Stimulated activated naive CD4-positive, alpha-beta T cell (primary cell): Measurements from ENCODE around the gene CREB5.
A peak's percentile ranks its signal among the peaks of the same experiment; 100 is the strongest.
"Not testable (repeated sequence)": the region's sequence is repeated elsewhere in the genome, so short reads cannot be mapped to it uniquely, and the experiment has no call there.

Source experiments
- DNase-seq, 6 experiments: peaks; one replicate each; lab custom pipeline; 2025; lab: John Stamatoyannopoulos, UW

Gene CREB5, protein sequence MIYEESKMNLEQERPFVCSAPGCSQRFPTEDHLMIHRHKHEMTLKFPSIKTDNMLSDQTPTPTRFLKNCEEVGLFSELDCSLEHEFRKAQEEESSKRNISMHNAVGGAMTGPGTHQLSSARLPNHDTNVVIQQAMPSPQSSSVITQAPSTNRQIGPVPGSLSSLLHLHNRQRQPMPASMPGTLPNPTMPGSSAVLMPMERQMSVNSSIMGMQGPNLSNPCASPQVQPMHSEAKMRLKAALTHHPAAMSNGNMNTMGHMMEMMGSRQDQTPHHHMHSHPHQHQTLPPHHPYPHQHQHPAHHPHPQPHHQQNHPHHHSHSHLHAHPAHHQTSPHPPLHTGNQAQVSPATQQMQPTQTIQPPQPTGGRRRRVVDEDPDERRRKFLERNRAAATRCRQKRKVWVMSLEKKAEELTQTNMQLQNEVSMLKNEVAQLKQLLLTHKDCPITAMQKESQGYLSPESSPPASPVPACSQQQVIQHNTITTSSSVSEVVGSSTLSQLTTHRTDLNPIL

DNA sequence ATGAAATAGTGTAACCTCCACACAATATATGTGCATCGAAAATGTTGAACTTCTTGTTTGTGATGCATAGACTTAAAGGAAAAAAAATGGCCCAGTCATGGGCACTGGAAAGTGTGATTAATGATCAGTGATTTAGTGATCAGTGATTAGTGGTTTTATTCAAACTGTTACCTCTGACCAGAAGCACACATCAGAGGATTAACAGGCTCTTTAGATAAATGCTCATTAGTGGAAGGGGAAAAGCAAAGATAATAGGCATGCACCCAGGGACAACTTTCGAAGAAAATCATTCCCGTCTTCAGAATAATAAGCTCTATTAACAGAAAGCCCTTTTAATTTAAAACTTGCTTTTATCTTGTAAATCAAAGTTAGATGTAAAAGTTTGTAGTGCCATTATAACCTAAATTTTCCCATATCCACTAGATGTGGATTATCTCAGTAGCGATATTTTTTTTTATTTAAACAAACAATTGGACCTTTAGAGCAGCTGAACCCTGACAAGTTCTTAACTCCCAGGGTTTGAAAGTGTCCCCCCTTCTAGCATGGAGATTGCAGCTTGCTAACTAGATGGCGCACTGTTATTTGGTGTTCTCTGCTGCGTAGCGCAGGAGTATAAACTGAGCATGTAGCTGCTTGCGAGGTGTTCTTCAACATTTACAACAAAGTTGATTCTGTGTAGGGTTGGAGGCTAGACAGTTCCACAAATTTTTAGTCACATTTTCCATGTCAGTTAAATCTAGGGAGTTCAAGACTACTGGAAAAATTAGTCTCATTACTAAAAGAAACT, at the start of gene CREB5:
CREB5 (plus strand) TSS at position 643 of the 787 bp plus-strand sequence. CDS start 397 bp downstream, outside the sequence.
- no peak for DNase-seq

DNA sequence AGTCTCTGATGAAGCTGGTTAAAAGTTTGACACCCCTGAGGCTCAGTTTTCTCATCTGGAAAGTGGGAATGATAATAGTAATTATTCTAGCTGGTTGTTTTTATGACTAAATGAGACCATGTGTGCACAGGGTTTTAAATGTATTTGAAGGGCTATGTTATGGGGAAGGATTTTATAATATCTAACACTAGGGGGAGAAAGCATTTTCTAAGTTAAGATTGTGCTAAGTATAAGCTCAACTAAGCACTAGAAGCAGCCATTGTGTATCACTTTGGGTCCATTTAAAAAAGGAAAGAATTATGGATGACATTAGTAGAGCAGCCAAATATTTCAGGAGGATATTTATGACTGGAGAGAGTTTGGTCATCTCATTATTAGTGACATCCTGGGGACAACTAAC, 49.5 kb upstream of the CREB5 start:
- no peak for DNase-seq

DNA sequence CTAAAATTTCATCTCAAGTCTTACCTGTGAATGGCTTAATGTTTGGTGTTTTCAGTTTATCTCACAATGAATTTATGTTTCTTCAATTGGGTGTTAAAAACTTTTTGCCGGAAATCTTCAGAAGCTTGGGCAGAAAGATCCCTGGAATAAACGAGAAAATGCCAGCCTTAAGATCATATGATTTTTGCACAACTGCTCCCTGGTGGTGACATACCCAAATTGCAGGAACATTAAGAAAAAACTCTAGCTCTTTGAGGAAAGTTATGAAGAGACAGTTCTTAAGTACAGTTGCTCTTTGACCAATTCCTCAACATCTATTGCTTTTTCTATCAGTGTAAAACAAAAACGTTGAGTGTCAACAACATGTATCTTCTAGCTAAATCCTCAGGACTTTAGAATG, 48.2 kb upstream of the CREB5 start:
- DNase-seq, result no peak

DNA sequence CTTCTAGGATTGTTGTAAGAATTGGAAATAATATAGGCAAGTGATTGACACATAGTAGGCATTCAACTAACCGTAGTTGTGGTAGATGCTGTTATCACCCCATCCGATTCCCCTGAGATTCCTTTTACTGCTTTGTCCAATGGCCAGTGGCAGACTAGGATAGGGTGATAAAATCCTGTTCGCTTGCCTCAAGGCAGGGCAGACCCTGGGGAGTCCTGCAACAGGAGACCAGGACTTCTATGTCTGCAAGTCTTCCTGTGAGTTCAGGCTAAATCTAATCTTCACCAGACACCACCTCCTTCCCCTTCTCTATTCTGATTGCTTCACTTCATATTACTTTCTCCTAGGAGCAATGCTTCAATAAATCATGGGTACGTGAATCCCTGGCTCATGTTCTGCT, 42.8 kb upstream of the CREB5 start:
- no peak for DNase-seq

DNA sequence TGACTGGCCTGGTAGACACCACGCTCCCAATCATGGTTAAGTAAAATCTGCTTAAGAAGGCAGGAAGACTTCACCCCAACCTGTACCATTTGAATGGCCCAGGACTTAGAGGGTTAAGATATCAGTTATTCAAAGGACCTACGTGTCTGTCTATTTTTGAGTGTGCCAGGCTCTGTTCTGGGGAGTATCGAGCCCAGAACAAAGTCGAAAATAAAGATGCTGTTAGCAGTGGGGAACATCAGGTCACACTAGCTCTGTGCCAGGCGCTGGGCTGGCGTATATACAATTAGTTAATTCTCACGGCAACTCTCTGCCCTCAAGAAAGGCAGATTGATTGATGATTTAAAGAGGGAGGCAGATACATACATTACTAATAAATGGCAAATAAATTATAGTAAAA, 40.5 kb upstream of the CREB5 start:
- DNase-seq, result no peak

DNA sequence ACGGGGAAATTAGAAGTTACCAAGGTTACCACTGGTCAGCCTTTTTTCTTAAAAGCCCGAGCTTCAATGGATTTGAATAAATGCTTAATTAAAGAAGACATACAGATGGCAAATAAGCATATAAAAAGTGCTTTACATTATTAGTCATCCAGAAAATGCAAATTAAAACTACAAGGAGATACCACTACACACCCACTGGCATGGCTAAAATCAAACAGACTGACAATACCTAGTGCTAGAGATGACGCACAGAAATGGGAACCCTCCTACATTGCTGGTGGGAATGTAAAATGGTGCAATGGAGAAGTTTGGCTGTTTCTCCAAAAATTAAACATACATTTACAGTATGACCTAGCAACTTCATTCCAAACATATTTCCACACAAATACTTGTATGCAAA, 38.3 kb upstream of the CREB5 start:
- DNase-seq, result no peak

DNA sequence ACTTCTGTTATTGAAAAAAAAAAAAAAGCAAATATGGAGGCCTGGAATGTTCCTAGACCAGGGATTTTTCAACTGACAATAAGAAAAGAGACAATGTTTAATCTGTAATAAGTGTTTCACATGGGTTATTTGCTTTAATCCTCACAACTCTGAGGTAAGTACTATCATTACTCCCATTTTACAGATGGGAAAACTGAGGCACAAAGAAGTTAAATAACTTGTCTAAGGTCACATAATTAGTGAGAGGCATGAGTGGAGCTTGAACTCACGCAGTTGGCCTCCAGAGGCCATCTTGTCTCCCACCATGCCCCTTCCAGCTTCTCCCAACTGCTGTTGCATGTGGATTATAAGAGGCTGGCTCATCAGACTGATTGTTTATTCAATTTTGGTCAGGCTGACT, 36.6 kb upstream of the CREB5 start:
- no peak for DNase-seq

DNA sequence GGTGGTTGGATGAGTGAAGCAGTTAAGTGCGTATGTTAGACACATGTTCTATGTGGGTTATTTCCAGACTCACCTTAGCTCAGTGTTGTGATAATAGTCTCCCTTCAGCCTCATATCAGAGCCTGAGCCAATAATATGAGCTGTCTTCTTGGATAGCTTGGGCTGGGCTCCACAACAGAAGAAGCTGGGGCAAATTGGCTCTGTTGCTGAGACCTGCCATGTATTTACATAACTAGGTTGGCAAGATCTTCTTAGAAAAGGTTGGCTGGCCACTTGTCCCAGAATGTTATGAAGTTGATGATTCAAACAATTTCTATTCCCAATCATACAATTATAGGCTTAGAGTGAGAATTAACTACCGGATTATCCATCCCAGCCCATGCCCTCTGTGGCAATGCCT, 35.7 kb upstream of the CREB5 start:
- no peak for DNase-seq

DNA sequence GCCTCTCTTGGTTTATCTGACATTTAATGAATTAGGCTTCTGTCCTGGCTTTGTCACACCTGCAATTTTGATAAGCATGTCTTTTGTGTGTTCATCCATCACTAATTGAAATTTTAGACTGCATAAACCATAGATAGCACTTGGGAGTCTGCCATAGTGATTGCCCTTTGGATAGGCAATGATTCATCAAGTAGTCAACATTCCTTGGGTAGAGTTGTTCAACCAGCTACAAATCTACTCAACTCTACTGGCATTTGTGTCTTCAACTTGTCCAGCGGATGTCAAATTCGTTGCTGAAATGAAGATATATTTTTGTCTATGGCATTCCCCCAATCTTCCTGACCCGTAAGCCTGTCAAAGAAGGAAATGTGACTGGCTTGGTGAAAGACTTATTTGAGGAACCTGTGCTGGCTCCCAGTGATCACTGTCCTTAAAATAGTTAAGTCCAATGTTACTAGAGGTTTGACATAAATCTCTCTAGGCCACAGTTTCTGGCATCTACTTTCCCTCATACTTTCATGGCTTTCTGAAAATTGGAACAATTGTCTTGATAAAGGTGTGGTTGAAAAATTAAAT, 33.7 kb upstream of the CREB5 start:
- DNase-seq, result no peak

DNA sequence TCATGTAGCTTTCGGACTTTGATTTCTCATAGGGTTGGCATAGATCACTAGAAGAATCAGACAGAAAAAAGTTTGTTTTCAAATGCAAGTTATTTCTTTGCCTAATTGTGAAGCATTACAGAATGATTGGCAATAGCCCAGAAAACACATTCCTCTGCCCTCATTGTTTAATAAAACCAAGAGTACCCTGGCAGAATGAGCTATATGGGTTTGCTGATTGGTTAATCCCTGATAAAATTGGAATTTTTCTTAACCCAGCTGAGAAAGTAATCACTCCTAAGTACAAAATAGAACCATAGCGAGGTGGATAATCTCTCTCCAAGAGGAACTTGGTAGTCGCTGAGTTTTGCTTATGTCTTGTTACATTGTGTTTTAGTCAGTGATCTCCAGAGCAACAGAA, 30.9 kb upstream of the CREB5 start:
- no peak for DNase-seq

DNA sequence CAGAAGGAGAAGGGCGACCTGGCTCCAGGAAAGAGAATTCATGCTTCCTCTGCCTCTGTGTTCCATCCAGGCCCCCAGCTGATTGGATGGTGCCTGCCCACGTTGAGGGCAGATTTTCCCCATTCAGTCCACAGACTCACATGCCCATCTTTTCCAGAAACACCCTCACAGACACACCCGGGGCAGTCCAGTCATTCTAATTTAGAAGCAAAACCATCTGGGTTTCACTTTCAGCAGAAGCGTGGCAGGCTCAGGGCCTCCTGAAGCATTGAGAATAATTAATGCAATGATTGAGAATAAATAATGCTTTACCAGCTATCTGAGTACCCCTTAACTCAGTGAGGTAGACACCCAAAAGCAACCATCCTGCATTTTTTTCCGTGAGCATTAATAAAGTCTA, 30.2 kb upstream of the CREB5 start:
- DNase-seq, result no peak

DNA sequence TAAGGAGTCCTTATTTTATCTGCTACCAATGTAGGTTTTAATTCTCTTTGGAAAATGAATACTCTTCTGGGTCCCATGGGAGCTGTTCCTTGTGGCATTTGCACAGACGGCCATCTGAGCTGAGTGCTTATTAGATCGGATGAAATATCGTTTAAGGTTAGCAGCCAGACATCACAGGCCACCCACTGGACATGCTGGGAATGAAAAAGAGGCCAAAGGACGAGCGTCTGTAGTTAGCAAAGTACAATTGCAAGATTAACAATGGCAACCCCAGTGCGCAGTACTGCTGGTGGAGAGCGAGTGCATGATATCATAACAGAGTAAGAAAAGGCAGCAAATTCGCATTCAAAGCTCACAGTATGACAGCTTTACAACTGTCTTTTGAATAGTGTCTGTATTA, 28.3 kb upstream of the CREB5 start:
- DNase-seq, result no peak

DNA sequence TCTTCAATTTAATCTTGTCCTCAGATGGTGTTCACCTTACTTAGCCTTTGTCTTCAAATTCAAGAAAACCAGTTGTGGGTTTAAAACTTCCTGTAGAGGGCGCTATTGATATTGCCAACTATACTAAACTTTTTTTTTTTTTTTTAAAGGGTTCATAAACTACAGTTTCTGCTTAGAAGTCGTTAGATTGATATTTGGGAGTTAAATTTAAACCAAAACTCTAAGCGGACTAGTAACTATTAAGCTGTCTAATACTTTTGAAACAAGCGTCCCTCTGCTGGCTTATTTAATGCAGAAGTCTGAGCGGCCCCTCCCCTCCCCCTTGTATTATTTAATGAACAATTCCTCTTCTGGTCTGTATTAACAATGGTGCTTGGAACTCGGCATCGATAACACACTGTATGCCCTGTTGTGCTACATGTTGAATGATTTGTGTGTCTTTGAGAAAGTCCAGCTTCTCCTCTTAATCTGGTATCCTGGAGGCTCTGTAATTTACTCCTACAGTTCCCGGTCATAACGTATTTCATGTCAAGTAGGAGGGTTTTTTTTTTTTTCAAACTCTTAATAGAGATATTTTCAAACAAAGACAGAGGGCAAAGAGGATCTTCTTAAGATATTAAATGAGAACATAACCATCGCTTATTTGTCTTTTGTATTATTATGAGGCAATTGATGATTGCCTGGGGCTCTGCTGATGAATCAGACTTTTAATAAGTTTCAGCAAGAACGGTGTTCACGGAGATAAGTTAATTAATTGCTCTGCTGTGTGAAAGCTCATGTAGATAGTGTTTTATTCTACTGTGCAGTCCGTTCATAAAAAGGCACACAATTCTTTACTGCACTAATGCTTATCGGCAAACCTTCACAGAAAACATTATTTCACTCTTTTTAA, 22.6 kb upstream of the CREB5 start:
- DNase-seq, result peak in 2 of 6 experiments; percentile 18 to 20

DNA sequence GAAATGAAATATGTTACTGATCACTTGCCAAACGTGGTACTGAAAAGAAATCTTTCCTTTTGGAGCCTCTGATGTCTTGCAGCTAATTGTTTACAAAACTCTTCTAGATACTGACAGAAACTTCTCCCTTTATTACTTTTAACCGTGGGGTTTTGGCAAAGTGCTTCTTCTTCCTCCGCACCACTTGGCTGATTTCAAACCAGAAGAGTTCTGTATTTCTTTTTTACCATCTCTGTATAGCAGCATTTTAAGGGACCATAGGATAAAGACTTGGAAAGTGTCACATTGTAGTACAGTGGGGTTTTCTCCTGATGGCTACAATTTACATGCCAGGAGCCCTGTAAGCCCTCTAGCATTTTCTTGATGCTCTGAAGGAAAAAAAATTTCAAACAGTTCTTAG, 21.9 kb upstream of the CREB5 start:
- no peak for DNase-seq

DNA sequence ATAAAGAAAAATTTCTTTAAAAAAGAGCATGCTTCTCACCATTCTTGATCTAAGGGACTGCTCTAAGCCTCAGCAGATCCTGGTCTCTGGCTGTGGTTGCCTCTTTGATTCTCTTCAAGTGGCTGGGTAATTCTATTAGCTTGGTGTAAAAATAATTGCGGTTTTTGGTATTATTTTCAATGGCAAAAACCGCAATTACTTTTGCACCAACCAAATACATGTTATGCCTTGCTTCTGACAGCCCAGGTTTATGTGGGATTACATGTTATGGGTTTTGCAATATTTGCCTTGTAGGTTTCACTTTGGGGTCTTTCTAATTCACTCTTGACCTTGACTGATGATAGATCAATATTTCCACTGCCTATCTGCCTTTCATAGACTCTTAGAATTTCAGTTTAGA, 20.0 kb upstream of the CREB5 start:
- no peak for DNase-seq

DNA sequence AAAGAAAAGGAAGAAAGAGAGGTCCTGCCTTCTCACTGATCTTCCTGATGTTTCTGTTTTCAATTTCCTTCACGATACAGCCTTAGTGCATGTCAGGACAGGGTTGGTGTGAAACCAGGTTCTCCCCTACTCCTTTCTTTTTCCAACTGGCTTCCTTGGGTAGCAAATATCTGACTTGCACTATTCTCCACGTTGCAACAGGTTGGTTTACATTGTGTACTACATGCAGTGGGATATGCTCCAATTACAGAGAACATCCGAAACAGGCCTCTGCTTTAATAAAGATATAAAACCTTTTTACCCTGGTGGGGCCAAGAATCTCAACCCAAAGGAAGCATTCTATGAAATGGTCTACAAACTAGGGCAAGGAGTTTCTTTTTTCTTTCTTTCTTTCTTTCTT, 16.9 kb upstream of the CREB5 start:
- no peak for DNase-seq

DNA sequence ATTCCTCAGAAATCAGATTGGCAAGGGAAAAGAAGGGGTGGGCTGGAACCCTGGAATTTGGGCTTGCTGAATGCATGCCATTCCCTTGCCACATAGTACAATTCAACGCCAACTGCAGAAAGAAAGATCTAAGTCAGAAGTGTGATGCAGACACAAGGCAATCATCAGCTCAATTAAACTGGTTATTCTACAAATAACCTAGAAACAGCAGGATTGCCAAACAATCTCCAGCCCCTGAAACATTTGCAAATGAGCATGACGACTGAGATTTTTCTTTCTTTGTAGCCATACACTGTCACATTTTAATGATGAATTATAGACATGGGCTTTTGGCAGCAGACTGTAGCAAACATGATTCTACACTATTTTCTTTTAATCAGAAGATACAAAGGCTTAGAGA, 16.5 kb upstream of the CREB5 start:
- no peak for DNase-seq

DNA sequence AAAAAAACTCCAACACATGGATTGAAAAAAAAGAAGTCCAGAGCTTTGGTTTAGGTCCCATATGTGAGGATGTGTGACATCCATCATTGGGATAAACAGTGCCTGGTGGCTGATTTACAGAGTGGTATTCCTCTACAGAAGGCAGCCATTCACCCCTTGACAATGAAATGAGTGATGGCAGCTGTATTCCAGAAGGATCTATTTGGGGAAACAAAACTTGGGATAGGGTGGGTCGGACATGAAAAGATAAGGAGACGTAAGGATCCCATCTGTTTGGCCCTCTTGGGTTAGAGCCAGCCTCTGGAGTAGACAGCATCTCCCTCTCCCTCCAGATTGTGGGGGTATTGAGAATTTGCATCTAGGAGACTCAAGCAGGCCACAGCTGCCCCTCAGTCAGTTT, 15.2 kb upstream of the CREB5 start:
- DNase-seq, result no peak

DNA sequence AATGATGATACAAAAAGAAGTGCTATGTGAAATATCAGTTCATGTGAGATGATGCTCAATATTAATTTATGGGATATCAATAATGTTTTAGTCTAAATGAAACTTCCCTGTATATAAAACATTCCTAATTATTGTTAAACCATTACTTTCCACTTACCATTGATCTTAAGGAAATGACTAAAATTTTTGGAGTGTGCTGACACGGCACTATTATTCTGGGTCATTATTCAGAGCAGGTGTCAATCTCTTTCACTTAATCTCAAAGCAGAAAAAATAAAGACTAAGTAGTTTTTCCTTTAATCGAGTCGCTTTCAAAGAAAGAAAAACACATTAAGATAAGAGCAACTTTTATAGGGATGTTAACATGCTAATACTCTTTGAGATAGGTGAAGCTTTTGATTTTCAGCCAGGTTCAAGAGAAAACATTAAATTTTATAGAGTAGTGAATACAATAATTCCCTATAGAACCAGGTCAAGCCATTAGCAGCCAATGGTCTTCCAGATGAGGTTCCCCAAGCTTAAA, 11.4 kb upstream of the CREB5 start:
- DNase-seq, result no peak

DNA sequence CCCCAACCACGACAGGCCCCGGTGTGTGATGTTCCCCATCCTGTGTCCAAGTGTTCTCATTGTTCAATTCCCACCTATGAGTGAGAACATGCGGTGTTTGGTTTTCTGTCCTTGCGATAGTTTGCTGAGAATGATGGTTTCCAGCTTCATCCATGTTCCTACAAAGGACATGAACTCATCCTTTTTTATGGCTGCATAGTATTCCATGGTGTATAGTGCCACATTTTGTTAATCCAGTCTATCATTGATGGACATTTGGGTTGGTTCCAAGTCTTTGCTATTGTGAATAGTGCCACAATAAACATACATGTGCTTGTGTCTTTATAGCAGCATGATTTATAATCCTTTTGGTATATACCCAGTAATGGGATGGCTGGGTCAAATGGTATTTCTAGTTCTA, 10.8 kb upstream of the CREB5 start:
- not testable (repeated sequence) for DNase-seq

DNA sequence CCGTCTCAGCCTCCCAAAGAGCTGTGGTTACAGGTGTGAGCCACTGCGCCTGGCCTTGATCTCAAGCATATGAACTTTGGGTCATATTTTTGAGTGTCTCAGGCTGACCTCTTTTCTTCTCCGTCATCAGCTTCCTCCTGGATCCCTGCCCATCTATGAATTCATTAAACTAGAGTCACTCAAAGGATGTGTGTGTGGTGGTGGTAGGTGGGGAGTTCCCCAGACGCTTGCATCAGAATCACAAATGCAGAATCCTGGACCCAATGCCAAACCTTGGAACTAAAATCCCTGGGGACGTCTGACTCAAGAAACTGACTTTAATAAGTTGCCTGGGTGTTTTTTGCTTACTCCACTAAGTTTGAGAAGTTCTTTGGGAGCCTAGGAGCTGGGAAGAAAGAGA, 6.7 kb upstream of the CREB5 start:
- no peak for DNase-seq

DNA sequence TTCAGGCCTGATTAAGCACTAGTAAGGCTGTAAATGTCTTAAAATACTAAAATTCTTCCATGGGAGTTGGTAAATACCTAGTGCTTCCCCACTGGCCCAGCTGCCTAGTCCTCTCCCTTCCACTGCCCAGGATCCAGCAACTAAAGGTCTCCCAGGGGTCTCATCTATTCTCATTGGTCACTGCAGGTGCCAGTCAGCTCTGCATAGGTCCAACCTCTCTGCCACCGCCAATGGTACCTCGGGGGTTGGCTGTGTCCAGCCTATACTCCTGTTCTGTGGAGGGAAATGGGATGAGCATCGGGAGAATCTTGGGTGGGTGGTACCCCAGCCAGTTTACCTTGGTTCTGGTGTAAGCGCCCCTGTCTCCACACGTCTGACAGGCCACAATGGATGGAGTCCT, 6.1 kb upstream of the CREB5 start:
- DNase-seq, result no peak
